ENCODE results near the gene RBL1.
A peak's percentile ranks its signal among the peaks of the same experiment; 100 is the strongest.

The RBL1 gene

GRCh38 chr20:36951979-36952738, 143.6 kb downstream of the RBL1 start:
- H3K4me3 ChIP-seq (ENCODE audit: low read depth, low read length): peak overlapping the region; percentile 74

DNA sequence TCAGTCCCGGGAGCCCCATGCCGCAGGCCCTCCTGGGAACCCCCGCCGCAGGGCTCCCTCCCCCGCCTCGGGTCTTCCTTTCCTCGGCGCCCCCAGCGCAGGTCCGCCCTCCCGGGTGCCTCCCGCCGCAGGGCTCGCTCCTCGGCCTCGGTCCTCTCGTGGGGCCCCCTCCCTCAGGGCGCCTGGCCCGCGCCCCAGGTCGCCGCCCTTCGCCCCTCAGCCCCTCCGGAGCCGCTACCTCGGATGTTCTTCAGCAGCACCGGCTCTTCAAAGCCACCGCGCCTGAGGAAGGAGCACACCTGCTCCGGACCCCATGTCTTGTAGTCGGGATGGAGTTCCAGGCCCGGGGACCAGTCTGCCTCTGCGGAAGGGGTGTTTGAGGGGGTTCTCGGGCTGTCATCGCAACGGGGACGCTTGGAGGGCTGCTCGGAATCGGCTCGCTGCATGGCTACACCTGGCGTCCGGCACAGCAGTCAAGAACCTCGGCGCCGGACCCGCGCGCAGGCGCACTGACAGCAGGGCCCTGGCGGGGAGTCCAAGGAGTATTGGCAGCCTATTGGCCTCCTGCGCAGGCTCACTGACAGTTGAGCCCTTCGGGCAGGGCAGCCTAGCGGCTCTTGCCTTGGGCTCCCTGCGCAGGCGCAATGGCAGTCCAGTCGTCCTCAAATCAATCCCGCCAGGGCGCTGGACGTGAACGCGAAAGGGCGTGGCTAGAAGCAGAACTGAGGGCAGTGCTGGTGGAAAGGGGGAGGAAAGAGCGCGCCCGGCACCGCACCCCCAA, 144.4 kb downstream of the RBL1 start, which contains the start of gene SAMHD1:
TSS of gene SAMHD1 (minus strand) at position 511 of the 781 bp plus-strand sequence. CDS start at position 446, 65 bp downstream.
- peak within 1 kb of the TSS; percentile 74 for H3K4me3 ChIP-seq (ENCODE audit: low read depth, low read length)

DNA sequence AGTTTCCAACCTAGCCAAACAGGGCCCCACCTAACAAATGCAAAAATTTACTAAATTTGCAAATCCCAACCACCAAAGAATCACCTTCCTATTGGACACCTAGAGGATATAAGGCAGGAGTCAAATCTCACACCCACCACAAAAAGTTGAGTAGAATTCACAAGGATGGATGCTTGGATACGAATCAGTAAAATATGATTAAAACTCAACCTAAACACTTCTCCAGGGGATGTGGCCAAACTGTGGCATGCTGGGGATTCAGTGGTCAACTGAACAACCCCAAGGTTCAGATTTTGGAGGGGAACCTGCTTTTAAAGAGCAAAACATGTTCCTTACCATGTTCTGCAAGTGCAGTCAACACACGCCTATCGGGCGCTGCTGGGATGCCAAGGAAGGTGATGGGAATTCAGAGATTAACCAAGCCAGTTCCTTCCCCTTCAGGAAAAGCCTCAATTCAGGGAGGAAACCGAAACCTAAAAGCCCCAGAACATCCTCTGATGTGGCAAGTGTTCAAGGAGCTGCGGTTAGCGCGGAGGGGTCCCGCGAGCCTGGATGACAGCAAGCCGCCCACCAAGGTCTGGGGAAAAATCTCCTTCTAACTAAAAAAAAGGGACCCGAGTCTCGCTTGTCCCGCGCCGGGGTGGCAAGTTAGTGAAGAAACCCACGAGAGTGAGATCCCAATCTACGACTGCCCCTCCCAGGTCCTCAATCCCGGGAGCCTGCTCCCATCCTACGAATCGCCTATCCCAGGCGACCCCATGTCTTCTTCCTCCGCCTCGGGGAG, 145.2 kb downstream of the RBL1 start:
- peak overlapping the region; percentile 74 for H3K4me3 ChIP-seq (ENCODE audit: low read depth, low read length)

All from iPS-11a (cell line).